HG03045 (cell line): ENCODE results near the gene RNF10.
"Not testable (repeated sequence)": the region's sequence is repeated elsewhere in the genome, so short reads cannot be mapped to it uniquely, and the experiment has no call there.

ENCODE experiments used
- ATAC-seq: cut with Tn5 transposase; IDR thresholded peaks from one replicate; pipeline ENCODE4 v1.9.1; 2021; ENCODE audit warnings: mild to moderate bottlenecking, moderate library complexity; ENCODE audit not compliant: unreplicated experiment

The RNF10 gene

GRCh38 chr12:120579179-120579578 lies 45.0 kb downstream of the RNF10 start:
- no peak for ATAC-seq

GRCh38 chr12:120580787-120581723 lies 46.9 kb downstream of the RNF10 start, which contains the start of gene POP5:
TSS of gene POP5 (minus strand) at chr12:120581402. CDS start at chr12:120581362, 40 bp downstream.
- peak; percentile 92 for ATAC-seq

GRCh38 chr12:120581998-120582397 lies 47.8 kb downstream of the RNF10 start:
- no peak for ATAC-seq

GRCh38 chr12:120583478-120584030 lies 49.4 kb downstream of the RNF10 start:
- ATAC-seq, result no peak

- no peak for ATAC-seq
Measured at GRCh38 chr12:120584343-120585149, 50.4 kb downstream of the RNF10 start.

- ATAC-seq, result no peak
Measured at GRCh38 chr12:120586206-120586605, 52.0 kb downstream of the RNF10 start.

GRCh38 chr12:120586860-120587259 lies 52.7 kb downstream of the RNF10 start:
- no peak for ATAC-seq

GRCh38 chr12:120588371-120588770 lies 54.2 kb downstream of the RNF10 start:
- no peak for ATAC-seq

GRCh38 chr12:120588948-120589930 lies 55.1 kb downstream of the RNF10 start:
- no peak for ATAC-seq

GRCh38 chr12:120590741-120591407 lies 56.7 kb downstream of the RNF10 start:
- ATAC-seq, result no peak

GRCh38 chr12:120592121-120593049 lies 58.2 kb downstream of the RNF10 start:
- ATAC-seq, result no peak

GRCh38 chr12:120596901-120597300 lies 62.7 kb downstream of the RNF10 start:
- no peak for ATAC-seq

- ATAC-seq, result no peak
Measured at GRCh38 chr12:120597861-120598260, 63.7 kb downstream of the RNF10 start.

- ATAC-seq, result no peak
Measured at GRCh38 chr12:120598674-120599463, 64.7 kb downstream of the RNF10 start.

- ATAC-seq, result no peak
Measured at GRCh38 chr12:120599672-120600552, 65.8 kb downstream of the RNF10 start.

- not testable (repeated sequence) for ATAC-seq
Measured at GRCh38 chr12:120602416-120602815, 68.3 kb downstream of the RNF10 start.

- no peak for ATAC-seq
Measured at GRCh38 chr12:120610560-120610959, 76.4 kb downstream of the RNF10 start.
